Smooth muscle cell (in vitro differentiated cells): ENCODE measurements around the gene EBF3. TPM values are rescaled to one million over a fixed set of nuclear protein-coding genes. Genes with fewer than 3 reads are reported as not detected.

Source experiments
- DNase-seq: peaks from one replicate; lab custom pipeline; 2025; ENCODE audit not compliant: unreplicated experiment; lab: John Stamatoyannopoulos, UW
- H2AFZ ChIP-seq: fragments of 200-600 bp; sonication (generic); 2 replicates; pipeline ENCODE4 v1.6.0; 2016; ENCODE audit warnings: antibody characterized with exemption, low read depth, mild to moderate bottlenecking
- H3F3A ChIP-seq: fragments of 200-600 bp; sonication (generic); 2 replicates; pipeline ENCODE4 v1.6.0; 2017; ENCODE audit warnings: antibody characterized with exemption, low read depth
- H3K27ac ChIP-seq: fragments of 200-600 bp; sonication (generic); 2 replicates; pipeline ENCODE4 v1.5.1; 2016; ENCODE audit warnings: low read depth, mild to moderate bottlenecking
- H3K27me3 ChIP-seq: fragments of 200-600 bp; sonication (generic); 2 replicates; pipeline ENCODE4 v1.6.1; 2016; ENCODE audit warnings: low read depth, mild to moderate bottlenecking
- H3K36me3 ChIP-seq: fragments of 200-600 bp; sonication (generic); 2 replicates; pipeline ENCODE4 v1.5.1; 2016; ENCODE audit warnings: low read depth
- H3K4me1 ChIP-seq: fragments of 200-600 bp; sonication (generic); 2 replicates; pipeline ENCODE4 v1.5.1; 2016; ENCODE audit warnings: low read depth
- H3K4me2 ChIP-seq: fragments of 200-600 bp; sonication (generic); 2 replicates; pipeline ENCODE4 v1.6.0; 2016; ENCODE audit warnings: mild to moderate bottlenecking
- H3K4me3 ChIP-seq: fragments of 200-600 bp; sonication (generic); 2 replicates; pipeline ENCODE4 v1.5.1; 2016; ENCODE audit warnings: mild to moderate bottlenecking
- H3K79me2 ChIP-seq: fragments of 200-600 bp; sonication (generic); 2 replicates; pipeline ENCODE4 v1.6.0; 2016; ENCODE audit warnings: low read depth, mild to moderate bottlenecking
- H3K9ac ChIP-seq: fragments of 200-600 bp; sonication (generic); 2 replicates; pipeline ENCODE4 v1.6.0; 2016; ENCODE audit warnings: low read depth
- H3K9me3 ChIP-seq: fragments of 200-600 bp; sonication (generic); replicated peaks from 2 replicates; pipeline ENCODE4 v1.5.1; 2016; ENCODE audit warnings: low read depth
- H4K20me1 ChIP-seq: fragments of 200-600 bp; sonication (generic); 2 replicates; pipeline ENCODE4 v1.6.0; 2016; ENCODE audit warnings: low read depth
- CTCF ChIP-seq: fragments of 200-600 bp; sonication (generic); IDR thresholded peaks from 2 replicates; pipeline ENCODE4 v1.5.1; 2017; ENCODE audit warnings: borderline replicate concordance, mild to moderate bottlenecking, antibody characterized with exemption; ENCODE audit not compliant: insufficient read depth, poor library complexity, severe bottlenecking
- WGBS: methylation state at CpG from one replicate; pipeline ENCODE4 v1.1.7; 2016; ENCODE audit warnings: low lambda C conversion rate; 5-methylcytosine and 5-hydroxymethylcytosine counted together
- polyA plus RNA-seq: library from polyadenylated mRNA; unstranded; fragments of >200 nt; fragmentation: Nextera tagmentation; extraction: Ambion mirVana; gene quantifications from 2 replicates; pipeline ENCODE4 v1.2.1, GENCODE V29; 2016
- total RNA-seq: library from RNA; depleted of rRNA; stranded (reverse); fragments of >200 nt; gene quantifications from 2 replicates; pipeline ENCODE4 v1.2.3, GENCODE V29; 2014

EBF3 gene
- total and polyA plus RNA-seq, 2 experiments from 2014 or later = not detected

GRCh38 chr10:129845111-129845753, 118.8 kb downstream of the EBF3 start:
- no peak overlapping the region for H2AFZ ChIP-seq
- no peak overlapping the region for H3K4me3 ChIP-seq
- no peaks in the 10 kb centered on the region for H3K9me3 ChIP-seq
- H4K20me1 ChIP-seq = no peaks in the 10 kb centered on the region
- H3K27ac ChIP-seq = no peak overlapping the region
- no peaks in the 10 kb centered on the region for H3K4me1 ChIP-seq
- H3K9ac ChIP-seq = no peak overlapping the region
- no peaks in the 10 kb centered on the region for H3K36me3 ChIP-seq
- TF ChIP-seq CTCF = no peak
- H3K27me3 ChIP-seq = no peaks in the 10 kb centered on the region
- DNase-seq = no peak
- H3F3A ChIP-seq = no peaks in the 10 kb centered on the region
- no peaks in the 10 kb centered on the region for H3K79me2 ChIP-seq
- no peak overlapping the region for H3K4me2 ChIP-seq
- 83% methylated on average over 12 of the region's 12 CpGs for WGBS

- no peak overlapping the region for H3K4me2 ChIP-seq
- no peaks in the 10 kb centered on the region for H3K4me1 ChIP-seq
- 94% methylated on average over 12 of the region's 12 CpGs for WGBS
- DNase-seq = no peak
- no peak overlapping the region for H2AFZ ChIP-seq
- H3K27ac ChIP-seq = no peak overlapping the region
- H4K20me1 ChIP-seq = no peaks in the 10 kb centered on the region
- no peaks in the 10 kb centered on the region for H3F3A ChIP-seq
- no peaks in the 10 kb centered on the region for H3K36me3 ChIP-seq
- H3K79me2 ChIP-seq = no peaks in the 10 kb centered on the region
- H3K9ac ChIP-seq = no peak overlapping the region
- H3K27me3 ChIP-seq = no peaks in the 10 kb centered on the region
- no peak overlapping the region for H3K4me3 ChIP-seq
- H3K9me3 ChIP-seq = no peaks in the 10 kb centered on the region
- no peak for TF ChIP-seq CTCF
These were observed 119.8 kb downstream of the EBF3 start for GRCh38 chr10:129844216-129844766.

DNA sequence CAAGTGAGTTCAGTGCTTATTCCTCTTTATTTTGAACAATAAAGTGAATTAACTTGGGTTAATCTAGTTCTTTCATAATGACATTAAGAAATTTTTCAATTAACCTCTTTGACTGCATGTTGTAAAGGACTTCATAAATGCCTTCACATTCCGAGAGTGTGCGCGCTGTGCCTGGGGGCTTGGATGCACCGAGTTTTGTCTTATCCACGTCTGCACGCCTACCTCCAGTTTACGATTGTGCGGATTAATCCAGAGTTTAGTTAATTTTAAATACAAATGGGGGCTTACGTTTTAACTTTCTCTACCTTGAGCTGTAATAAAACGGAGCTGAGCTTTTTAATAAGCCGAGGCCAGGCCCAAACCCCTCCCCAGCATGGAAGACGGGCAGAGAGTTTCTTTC, 120.4 kb downstream of the EBF3 start:
- DNase-seq = no peak
- H3K27me3 ChIP-seq = no peaks in the 10 kb centered on the region
- no peak overlapping the region for H2AFZ ChIP-seq
- H3K9ac ChIP-seq = no peak overlapping the region
- no peaks in the 10 kb centered on the region for H4K20me1 ChIP-seq
- 95% methylated on average over 12 of the region's 12 CpGs for WGBS
- no peaks in the 10 kb centered on the region for H3K79me2 ChIP-seq
- no peaks in the 10 kb centered on the region for H3K9me3 ChIP-seq
- H3K4me1 ChIP-seq = no peaks in the 10 kb centered on the region
- no peak for TF ChIP-seq CTCF
- H3K27ac ChIP-seq = no peak overlapping the region
- H3F3A ChIP-seq = no peaks in the 10 kb centered on the region
- H3K36me3 ChIP-seq = no peaks in the 10 kb centered on the region
- H3K4me2 ChIP-seq = no peak overlapping the region
- H3K4me3 ChIP-seq = no peak overlapping the region

DNA sequence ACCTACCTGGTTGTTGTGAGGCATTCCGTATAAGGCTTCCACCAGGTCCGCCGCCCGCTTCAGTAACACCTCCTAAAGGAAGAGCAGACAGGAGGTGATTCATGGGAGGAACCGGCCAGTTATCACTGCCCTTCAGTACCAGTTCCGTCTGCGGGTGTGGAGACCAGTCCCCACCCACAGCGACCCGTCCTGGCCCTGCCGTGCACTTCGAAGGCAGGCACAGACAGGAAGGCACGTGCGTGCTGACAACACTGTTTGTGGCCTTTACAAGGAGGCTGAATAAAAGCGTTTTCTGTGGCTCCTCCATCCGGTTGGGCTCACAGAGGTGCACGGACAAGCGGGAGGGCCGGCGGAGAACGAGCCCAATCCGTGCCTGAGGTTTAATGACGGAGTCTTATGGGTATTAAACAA, 120.9 kb downstream of the EBF3 start:
- H4K20me1 ChIP-seq = no peaks in the 10 kb centered on the region
- H3K4me1 ChIP-seq = no peaks in the 10 kb centered on the region
- H3K36me3 ChIP-seq = no peaks in the 10 kb centered on the region
- H3K9ac ChIP-seq = no peak overlapping the region
- no peak overlapping the region for H3K4me2 ChIP-seq
- no peaks in the 10 kb centered on the region for H3K79me2 ChIP-seq
- no peaks in the 10 kb centered on the region for H3K9me3 ChIP-seq
- WGBS = 92% methylated on average over 22 of the region's 22 CpGs
- no peak for TF ChIP-seq CTCF
- no peak overlapping the region for H3K4me3 ChIP-seq
- no peak overlapping the region for H2AFZ ChIP-seq
- no peak overlapping the region for H3K27ac ChIP-seq
- H3F3A ChIP-seq = no peaks in the 10 kb centered on the region
- no peaks in the 10 kb centered on the region for H3K27me3 ChIP-seq
- DNase-seq = no peak
